Measurements from ENCODE around the gene PYCR2.

The PYCR2 gene

GRCh38 chr1:225880222-225880588 lies 43.8 kb downstream of the PYCR2 start:
- no peaks in the 10 kb centered on the region for H3K27me3 ChIP-seq (ENCODE audit: low read depth, low read length)
- H3K4me3 ChIP-seq (ENCODE audit: low read depth in 1 of 2, low read length in 2 of 2): no peak overlapping the region
- H3K27ac ChIP-seq (ENCODE audit: low read length): peak overlapping the region; percentile 61
- peaks cover 0 to 19% of the 10 kb centered on the region in 2 donors for H3K36me3 ChIP-seq (ENCODE audit: control insufficient read depth in 1 of 2, insufficient read depth in 2 of 2, low read length in 2 of 2)
- no peaks in the 10 kb centered on the region for H3K9me3 ChIP-seq (ENCODE audit: control insufficient read depth in 1 of 2, low read length in 2 of 2)
- H3K4me1 ChIP-seq (ENCODE audit: control insufficient read depth in 1 of 2, insufficient read depth in 2 of 2, low read length in 2 of 2): peaks cover 21 to 49% of the 10 kb centered on the region in 2 donors

GRCh38 chr1:225879521-225880221 lies 44.4 kb downstream of the PYCR2 start:
- H3K36me3 ChIP-seq (ENCODE audit: control insufficient read depth in 1 of 2, insufficient read depth in 2 of 2, low read length in 2 of 2): peaks cover under 1 to 25% of the 10 kb centered on the region in 2 donors
- peak overlapping the region; percentile 74 for H3K27ac ChIP-seq (ENCODE audit: low read length)
- H3K4me1 ChIP-seq (ENCODE audit: control insufficient read depth in 1 of 2, insufficient read depth in 2 of 2, low read length in 2 of 2): peaks cover 23 to 49% of the 10 kb centered on the region in 2 donors
- peak overlapping the region in 1 of 2 donors; percentile 6 for H3K4me3 ChIP-seq (ENCODE audit: low read depth in 1 of 2, low read length in 2 of 2)
- no peaks in the 10 kb centered on the region for H3K9me3 ChIP-seq (ENCODE audit: control insufficient read depth in 1 of 2, low read length in 2 of 2)
- H3K27me3 ChIP-seq (ENCODE audit: low read depth, low read length): no peaks in the 10 kb centered on the region

GRCh38 chr1:225878282-225878681 lies 45.8 kb downstream of the PYCR2 start:
- H3K9me3 ChIP-seq (ENCODE audit: control insufficient read depth in 1 of 2, low read length in 2 of 2): no peaks in the 10 kb centered on the region
- no peak overlapping the region for H3K4me3 ChIP-seq (ENCODE audit: low read depth in 1 of 2, low read length in 2 of 2)
- H3K36me3 ChIP-seq (ENCODE audit: control insufficient read depth in 1 of 2, insufficient read depth in 2 of 2, low read length in 2 of 2): peaks cover 14 to 37% of the 10 kb centered on the region in 2 donors
- peak overlapping the region; percentile 30 for H3K27ac ChIP-seq (ENCODE audit: low read length)
- no peaks in the 10 kb centered on the region for H3K27me3 ChIP-seq (ENCODE audit: low read depth, low read length)
- H3K4me1 ChIP-seq (ENCODE audit: control insufficient read depth in 1 of 2, insufficient read depth in 2 of 2, low read length in 2 of 2): peaks cover 23 to 49% of the 10 kb centered on the region in 2 donors

- peak overlapping the region; percentile 30 for H3K27ac ChIP-seq (ENCODE audit: low read length)
- H3K4me1 ChIP-seq (ENCODE audit: control insufficient read depth in 1 of 2, insufficient read depth in 2 of 2, low read length in 2 of 2): peaks cover 23 to 49% of the 10 kb centered on the region in 2 donors
- no peaks in the 10 kb centered on the region for H3K27me3 ChIP-seq (ENCODE audit: low read depth, low read length)
- no peak overlapping the region for H3K4me3 ChIP-seq (ENCODE audit: low read depth in 1 of 2, low read length in 2 of 2)
- peaks cover 17 to 42% of the 10 kb centered on the region in 2 donors for H3K36me3 ChIP-seq (ENCODE audit: control insufficient read depth in 1 of 2, insufficient read depth in 2 of 2, low read length in 2 of 2)
- no peaks in the 10 kb centered on the region for H3K9me3 ChIP-seq (ENCODE audit: control insufficient read depth in 1 of 2, low read length in 2 of 2)
Measured at GRCh38 chr1:225877580-225877979, 46.5 kb downstream of the PYCR2 start.

- peaks cover 23 to 49% of the 10 kb centered on the region in 2 donors for H3K4me1 ChIP-seq (ENCODE audit: control insufficient read depth in 1 of 2, insufficient read depth in 2 of 2, low read length in 2 of 2)
- H3K9me3 ChIP-seq (ENCODE audit: control insufficient read depth in 1 of 2, low read length in 2 of 2): no peaks in the 10 kb centered on the region
- H3K27ac ChIP-seq (ENCODE audit: low read length): peak overlapping the region; percentile 30
- no peak overlapping the region for H3K4me3 ChIP-seq (ENCODE audit: low read depth in 1 of 2, low read length in 2 of 2)
- H3K36me3 ChIP-seq (ENCODE audit: control insufficient read depth in 1 of 2, insufficient read depth in 2 of 2, low read length in 2 of 2): peaks cover 19 to 42% of the 10 kb centered on the region in 2 donors
- H3K27me3 ChIP-seq (ENCODE audit: low read depth, low read length): no peaks in the 10 kb centered on the region
Measured at GRCh38 chr1:225876900-225877510, 47.0 kb downstream of the PYCR2 start.

GRCh38 chr1:225875044-225875815 lies 48.8 kb downstream of the PYCR2 start:
- Histone ChIP-seq H3K36me3 (ENCODE audit: control insufficient read depth in 1 of 2, insufficient read depth in 2 of 2, low read length in 2 of 2) (peaks cover 32 to 57% of the 10 kb centered on the region in 2 donors), H3K27ac (ENCODE audit: low read length) (peak overlapping the region; percentile 87), H3K4me3 (ENCODE audit: low read depth in 1 of 2, low read length in 2 of 2) (no peak overlapping the region), H3K27me3 (ENCODE audit: low read depth, low read length) (no peaks in the 10 kb centered on the region), H3K4me1 (ENCODE audit: control insufficient read depth in 1 of 2, insufficient read depth in 2 of 2, low read length in 2 of 2) (peaks cover 18 to 35% of the 10 kb centered on the region in 2 donors), H3K9me3 (ENCODE audit: control insufficient read depth in 1 of 2, low read length in 2 of 2) (no peaks in the 10 kb centered on the region)

- H3K27ac ChIP-seq (ENCODE audit: low read length): no peak overlapping the region
- no peaks in the 10 kb centered on the region for H3K9me3 ChIP-seq (ENCODE audit: control insufficient read depth in 1 of 2, low read length in 2 of 2)
- H3K4me1 ChIP-seq (ENCODE audit: control insufficient read depth in 1 of 2, insufficient read depth in 2 of 2, low read length in 2 of 2): peaks cover 18 to 27% of the 10 kb centered on the region in 2 donors
- H3K27me3 ChIP-seq (ENCODE audit: low read depth, low read length): no peaks in the 10 kb centered on the region
- no peak overlapping the region for H3K4me3 ChIP-seq (ENCODE audit: low read depth in 1 of 2, low read length in 2 of 2)
- peaks cover 32 to 57% of the 10 kb centered on the region in 2 donors for H3K36me3 ChIP-seq (ENCODE audit: control insufficient read depth in 1 of 2, insufficient read depth in 2 of 2, low read length in 2 of 2)
Measured at GRCh38 chr1:225874431-225874830, 49.6 kb downstream of the PYCR2 start.

GRCh38 chr1:225873281-225873850 lies 50.7 kb downstream of the PYCR2 start:
- Histone ChIP-seq H3K4me3 (ENCODE audit: low read depth in 1 of 2, low read length in 2 of 2) (no peak overlapping the region), H3K4me1 (ENCODE audit: control insufficient read depth in 1 of 2, insufficient read depth in 2 of 2, low read length in 2 of 2) (peaks cover 9 to 16% of the 10 kb centered on the region in 2 donors), H3K27me3 (ENCODE audit: low read depth, low read length) (no peaks in the 10 kb centered on the region), H3K36me3 (ENCODE audit: control insufficient read depth in 1 of 2, insufficient read depth in 2 of 2, low read length in 2 of 2) (peaks cover 40 to 56% of the 10 kb centered on the region in 2 donors), H3K9me3 (ENCODE audit: control insufficient read depth in 1 of 2, low read length in 2 of 2) (no peaks in the 10 kb centered on the region), H3K27ac (ENCODE audit: low read length) (no peak overlapping the region)

- peaks cover 48 to 62% of the 10 kb centered on the region in 2 donors for H3K36me3 ChIP-seq (ENCODE audit: control insufficient read depth in 1 of 2, insufficient read depth in 2 of 2, low read length in 2 of 2)
- H3K27ac ChIP-seq (ENCODE audit: low read length): no peak overlapping the region
- no peaks in the 10 kb centered on the region for H3K9me3 ChIP-seq (ENCODE audit: control insufficient read depth in 1 of 2, low read length in 2 of 2)
- H3K4me3 ChIP-seq (ENCODE audit: low read depth in 1 of 2, low read length in 2 of 2): no peak overlapping the region
- no peaks in the 10 kb centered on the region for H3K27me3 ChIP-seq (ENCODE audit: low read depth, low read length)
- peaks cover 3 to 4% of the 10 kb centered on the region in 2 donors for H3K4me1 ChIP-seq (ENCODE audit: control insufficient read depth in 1 of 2, insufficient read depth in 2 of 2, low read length in 2 of 2)
Measured at GRCh38 chr1:225872075-225872430, 52.0 kb downstream of the PYCR2 start.

- Histone ChIP-seq H3K9me3 (ENCODE audit: control insufficient read depth in 1 of 2, low read length in 2 of 2) (no peaks in the 10 kb centered on the region), H3K27ac (ENCODE audit: low read length) (no peak overlapping the region), H3K4me1 (ENCODE audit: control insufficient read depth in 1 of 2, insufficient read depth in 2 of 2, low read length in 2 of 2) (peaks cover 0 to 4% of the 10 kb centered on the region in 2 donors), H3K27me3 (ENCODE audit: low read depth, low read length) (no peaks in the 10 kb centered on the region), H3K4me3 (ENCODE audit: low read depth in 1 of 2, low read length in 2 of 2) (no peak overlapping the region), H3K36me3 (ENCODE audit: control insufficient read depth in 1 of 2, insufficient read depth in 2 of 2, low read length in 2 of 2) (peaks cover 53 to 63% of the 10 kb centered on the region in 2 donors)
Measured at GRCh38 chr1:225871359-225872074, 52.5 kb downstream of the PYCR2 start.
